Measurements from ENCODE around the gene SLC5A6. TPM values are rescaled to one million over a fixed set of nuclear protein-coding genes. Genes with fewer than 3 reads are reported as not detected.

SLC5A6 gene
- polyA plus RNA-seq, 1 donor from 2014 or later = 64.3 TPM

DNA sequence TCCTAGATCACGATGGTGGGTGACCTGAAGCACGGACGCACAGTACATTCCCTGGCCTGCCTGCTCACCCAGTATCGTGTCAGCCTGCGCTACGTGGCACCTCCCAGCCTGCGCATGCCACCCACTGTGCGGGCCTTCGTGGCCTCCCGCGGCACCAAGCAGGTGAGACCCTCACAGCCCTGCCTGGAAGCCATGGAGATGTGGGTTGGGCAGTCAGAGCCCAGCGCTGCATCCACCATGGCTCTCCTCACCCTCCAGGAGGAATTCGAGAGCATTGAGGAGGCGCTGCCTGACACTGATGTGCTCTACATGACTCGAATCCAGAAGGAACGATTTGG, 30.5 kb upstream of the SLC5A6 start:
- TF ChIP-seq RAD21 (conservative IDR thresholded peaks at IDR 0.05) = no peak
- no peaks in the 10 kb centered on the region for H3K9me2 ChIP-seq (ENCODE audit: insufficient read depth, low read length)
- no peaks in the 10 kb centered on the region for H3K79me2 ChIP-seq (replicated peaks; ENCODE audit: insufficient read depth, low read length)
- no peak overlapping the region for H3K27ac ChIP-seq (ENCODE audit: low read length)
- no peaks in the 10 kb centered on the region for H3F3A ChIP-seq (ENCODE audit: insufficient read depth, low read length, poor library complexity, severe bottlenecking)
- no peak overlapping the region for H2AFZ ChIP-seq (ENCODE audit: low read depth, low read length)
- H3K9ac ChIP-seq (ENCODE audit: low read length) = no peak overlapping the region
- no peak overlapping the region for H3K4me2 ChIP-seq (ENCODE audit: low read length)
- H4K20me1 ChIP-seq (ENCODE audit: insufficient read depth) = no peaks in the 10 kb centered on the region
- no peaks in the 10 kb centered on the region for H3K36me3 ChIP-seq (ENCODE audit: insufficient read depth, low read length)
- H3K9me3 ChIP-seq (ENCODE audit: low read length) = no peaks in the 10 kb centered on the region
- no peaks in the 10 kb centered on the region for H3K27me3 ChIP-seq (ENCODE audit: insufficient read depth, low read depth, low read length)
- H3K4me3 ChIP-seq (ENCODE audit: low read length) = no peak overlapping the region

DNA sequence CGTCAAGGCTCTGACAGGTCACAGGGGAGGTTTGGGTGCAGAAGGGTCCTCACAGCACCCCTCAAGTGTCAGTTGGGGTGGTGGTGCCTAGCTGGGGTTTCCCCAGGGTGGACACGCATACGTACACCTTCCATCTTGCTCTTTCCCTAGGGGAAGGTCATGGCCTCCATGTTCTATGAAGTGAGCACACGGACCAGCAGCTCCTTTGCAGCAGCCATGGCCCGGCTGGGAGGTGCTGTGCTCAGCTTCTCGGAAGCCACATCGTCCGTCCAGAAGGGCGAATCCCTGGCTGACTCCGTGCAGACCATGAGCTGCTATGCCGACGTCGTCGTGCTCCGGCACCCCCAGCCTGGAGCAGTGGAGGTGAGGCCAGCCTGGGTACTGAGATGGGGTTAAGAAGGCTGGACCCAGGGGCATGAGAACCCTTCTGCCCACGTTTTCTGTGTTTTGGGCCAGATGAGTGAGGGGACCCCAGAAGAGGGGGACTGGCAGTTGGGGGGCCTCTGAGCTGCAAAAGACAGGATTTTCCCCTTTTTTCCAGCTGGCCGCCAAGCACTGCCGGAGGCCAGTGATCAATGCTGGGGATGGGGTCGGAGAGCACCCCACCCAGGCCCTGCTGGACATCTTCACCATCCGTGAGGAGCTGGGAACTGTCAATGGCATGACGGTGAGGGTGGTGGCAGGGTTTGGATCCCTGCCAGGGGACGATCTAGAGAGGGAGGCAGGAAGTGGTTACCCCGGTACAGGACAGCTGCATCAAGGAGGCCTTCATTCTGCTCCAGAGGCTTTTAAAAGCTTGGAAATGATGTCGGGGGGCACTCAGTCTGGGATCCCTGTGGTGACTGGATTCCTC, 29.9 kb upstream of the SLC5A6 start:
- TF ChIP-seq EP300 (conservative IDR thresholded peaks at IDR 0.05; ENCODE audit: poor library complexity, severe bottlenecking) (no peak), SMC3 (conservative IDR thresholded peaks at IDR 0.05; ENCODE audit: poor library complexity) (no peak), MXI1 (conservative IDR thresholded peaks at IDR 0.05; ENCODE audit: poor library complexity, severe bottlenecking) (no peak), POLR2AphosphoS5 (IDR thresholded peaks at IDR 0.05) (no peak), EZH2 (IDR thresholded peaks at IDR 0.05; ENCODE audit: borderline replicate concordance, insufficient read depth, low read length, poor library complexity, severe bottlenecking) (no peak), RAD21 (conservative IDR thresholded peaks at IDR 0.05) (no peak), TAF1 (IDR thresholded peaks at IDR 0.05; ENCODE audit: low read depth) (no peak)
- TF ChIP-seq, protein P1, sequence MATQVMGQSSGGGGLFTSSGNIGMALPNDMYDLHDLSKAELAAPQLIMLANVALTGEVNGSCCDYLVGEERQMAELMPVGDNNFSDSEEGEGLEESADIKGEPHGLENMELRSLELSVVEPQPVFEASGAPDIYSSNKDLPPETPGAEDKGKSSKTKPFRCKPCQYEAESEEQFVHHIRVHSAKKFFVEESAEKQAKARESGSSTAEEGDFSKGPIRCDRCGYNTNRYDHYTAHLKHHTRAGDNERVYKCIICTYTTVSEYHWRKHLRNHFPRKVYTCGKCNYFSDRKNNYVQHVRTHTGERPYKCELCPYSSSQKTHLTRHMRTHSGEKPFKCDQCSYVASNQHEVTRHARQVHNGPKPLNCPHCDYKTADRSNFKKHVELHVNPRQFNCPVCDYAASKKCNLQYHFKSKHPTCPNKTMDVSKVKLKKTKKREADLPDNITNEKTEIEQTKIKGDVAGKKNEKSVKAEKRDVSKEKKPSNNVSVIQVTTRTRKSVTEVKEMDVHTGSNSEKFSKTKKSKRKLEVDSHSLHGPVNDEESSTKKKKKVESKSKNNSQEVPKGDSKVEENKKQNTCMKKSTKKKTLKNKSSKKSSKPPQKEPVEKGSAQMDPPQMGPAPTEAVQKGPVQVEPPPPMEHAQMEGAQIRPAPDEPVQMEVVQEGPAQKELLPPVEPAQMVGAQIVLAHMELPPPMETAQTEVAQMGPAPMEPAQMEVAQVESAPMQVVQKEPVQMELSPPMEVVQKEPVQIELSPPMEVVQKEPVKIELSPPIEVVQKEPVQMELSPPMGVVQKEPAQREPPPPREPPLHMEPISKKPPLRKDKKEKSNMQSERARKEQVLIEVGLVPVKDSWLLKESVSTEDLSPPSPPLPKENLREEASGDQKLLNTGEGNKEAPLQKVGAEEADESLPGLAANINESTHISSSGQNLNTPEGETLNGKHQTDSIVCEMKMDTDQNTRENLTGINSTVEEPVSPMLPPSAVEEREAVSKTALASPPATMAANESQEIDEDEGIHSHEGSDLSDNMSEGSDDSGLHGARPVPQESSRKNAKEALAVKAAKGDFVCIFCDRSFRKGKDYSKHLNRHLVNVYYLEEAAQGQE (IDR thresholded peaks at IDR 0.05; ENCODE audit: borderline replicate concordance) = no peak
- TF ChIP-seq, protein P2, sequence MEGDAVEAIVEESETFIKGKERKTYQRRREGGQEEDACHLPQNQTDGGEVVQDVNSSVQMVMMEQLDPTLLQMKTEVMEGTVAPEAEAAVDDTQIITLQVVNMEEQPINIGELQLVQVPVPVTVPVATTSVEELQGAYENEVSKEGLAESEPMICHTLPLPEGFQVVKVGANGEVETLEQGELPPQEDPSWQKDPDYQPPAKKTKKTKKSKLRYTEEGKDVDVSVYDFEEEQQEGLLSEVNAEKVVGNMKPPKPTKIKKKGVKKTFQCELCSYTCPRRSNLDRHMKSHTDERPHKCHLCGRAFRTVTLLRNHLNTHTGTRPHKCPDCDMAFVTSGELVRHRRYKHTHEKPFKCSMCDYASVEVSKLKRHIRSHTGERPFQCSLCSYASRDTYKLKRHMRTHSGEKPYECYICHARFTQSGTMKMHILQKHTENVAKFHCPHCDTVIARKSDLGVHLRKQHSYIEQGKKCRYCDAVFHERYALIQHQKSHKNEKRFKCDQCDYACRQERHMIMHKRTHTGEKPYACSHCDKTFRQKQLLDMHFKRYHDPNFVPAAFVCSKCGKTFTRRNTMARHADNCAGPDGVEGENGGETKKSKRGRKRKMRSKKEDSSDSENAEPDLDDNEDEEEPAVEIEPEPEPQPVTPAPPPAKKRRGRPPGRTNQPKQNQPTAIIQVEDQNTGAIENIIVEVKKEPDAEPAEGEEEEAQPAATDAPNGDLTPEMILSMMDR (IDR thresholded peaks at IDR 0.05; ENCODE audit: poor library complexity, severe bottlenecking) = no peak
- Histone ChIP-seq H3K4me2 (ENCODE audit: low read length) (no peak overlapping the region), H3K27me3 (ENCODE audit: insufficient read depth, low read depth, low read length) (no peaks in the 10 kb centered on the region), H3K36me3 (ENCODE audit: insufficient read depth, low read length) (no peaks in the 10 kb centered on the region), H3K9ac (ENCODE audit: low read length) (no peak overlapping the region), H3K9me2 (ENCODE audit: insufficient read depth, low read length) (no peaks in the 10 kb centered on the region), H4K20me1 (ENCODE audit: insufficient read depth) (no peaks in the 10 kb centered on the region), H2AFZ (ENCODE audit: low read depth, low read length) (no peak overlapping the region), H3K9me3 (ENCODE audit: low read length) (no peaks in the 10 kb centered on the region), H3K79me2 (replicated peaks; ENCODE audit: insufficient read depth, low read length) (no peaks in the 10 kb centered on the region), H3K4me3 (ENCODE audit: low read length) (no peak overlapping the region), H3K27ac (ENCODE audit: low read length) (no peak overlapping the region), H3F3A (ENCODE audit: insufficient read depth, low read length, poor library complexity, severe bottlenecking) (no peaks in the 10 kb centered on the region)
